DOHH2 (cell line): ENCODE measurements around the gene NEK11.

Source experiments
- CTCF ChIP-seq: fragments of 200-600 bp; sonication (generic); IDR thresholded peaks from one replicate; pipeline ENCODE4 v1.5.1; 2014; ENCODE audit warnings: antibody characterized with exemption, mild to moderate bottlenecking, low read depth, low read length; ENCODE audit not compliant: poor library complexity, severe bottlenecking
- EZH2phosphoT487 ChIP-seq: fragments of 200-600 bp; sonication (generic); IDR thresholded peaks from 2 replicates; pipeline ENCODE4 v1.6.1; 2017; ENCODE audit warnings: borderline replicate concordance, mild to moderate bottlenecking, antibody characterized with exemption, low read length, moderate library complexity, mixed read lengths

DNA sequence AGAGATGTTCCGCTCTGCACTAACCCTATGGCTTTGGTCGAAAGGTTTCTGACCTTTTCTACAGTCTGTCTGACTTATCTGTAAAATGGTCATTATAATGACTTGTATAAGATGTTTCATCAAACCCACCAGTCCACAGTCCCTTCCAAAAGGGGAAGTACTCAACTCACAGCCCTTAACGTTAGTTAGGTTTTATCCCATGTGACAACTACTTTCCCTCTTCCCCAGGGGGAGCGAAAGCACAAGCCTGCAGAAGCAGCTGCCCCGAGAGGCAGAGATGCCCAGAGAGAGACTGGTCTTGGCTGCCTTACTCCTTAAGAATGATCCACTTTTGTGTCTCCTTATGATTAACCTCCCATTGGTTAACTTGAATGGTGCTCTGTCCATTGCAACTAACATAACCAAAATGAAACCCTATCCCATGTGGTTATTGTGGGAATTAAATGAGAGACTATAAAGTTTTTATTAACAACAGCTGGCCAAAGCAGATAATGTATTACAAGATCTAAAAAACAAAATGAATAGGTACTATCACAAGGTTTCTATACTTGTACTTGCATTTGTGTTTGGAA is 6.5 kb upstream of the NEK11 start:
- TF ChIP-seq CTCF (no peak), EZH2phosphoT487 (no peak)
